ENCODE data around the gene SMTNL2. TPM values are rescaled to one million over a fixed set of nuclear protein-coding genes. Genes with fewer than 3 reads are reported as not detected.

Gene SMTNL2
- total and polyA plus RNA-seq, 2 of the 4 experiments (the other 2 are of a cell fraction) = not detected

GRCh38 chr17:4607773-4608187, 23.5 kb downstream of the SMTNL2 start:
- Histone ChIP-seq H2AK9ac (replicated peaks; ENCODE audit: low read depth, low read length, poor library complexity) (no peak overlapping the region), H3K4me2 (ENCODE audit: low read depth, low read length) (no peak overlapping the region; the same call in 1 of the 2 replicates), H3K18ac (ENCODE audit: low read depth, low read length) (no peak overlapping the region; the same call in 1 of the 2 replicates), H3K14ac (replicated peaks; ENCODE audit: low read depth, low read length) (no peak overlapping the region), H3K27me3 (ENCODE audit: control insufficient read depth, insufficient read depth, low read length) (peaks cover 35% of the 10 kb centered on the region), H3K9me3 (ENCODE audit: control insufficient read depth, insufficient read depth, low read length) (no peaks in the 10 kb centered on the region), H4K5ac (ENCODE audit: low read depth, low read length) (no peak overlapping the region; the same call in 1 of the 2 replicates), H2BK120ac (ENCODE audit: low read depth, low read length) (no peak overlapping the region), H4K91ac (ENCODE audit: insufficient read depth, low read depth, low read length) (no peak overlapping the region), H3K36me3 (ENCODE audit: control insufficient read depth, insufficient read depth, low read length) (no peaks in the 10 kb centered on the region), H4K20me1 (ENCODE audit: insufficient read depth, low read length) (no peaks in the 10 kb centered on the region), H2BK5ac (ENCODE audit: low read depth, low read length, poor library complexity, severe bottlenecking) (no peak overlapping the region), H2BK20ac (ENCODE audit: low read depth, low read length) (no peak overlapping the region), H3K4me1 (ENCODE audit: control insufficient read depth, insufficient read depth, low read length) (peaks cover 8% of the 10 kb centered on the region; the same call in 1 of the 2 replicates), H3K79me1 (ENCODE audit: low read depth in 1 of 2, low read length in 2 of 2) (no peaks in the 10 kb centered on the region), H3K27ac (ENCODE audit: insufficient read depth, low read length) (peak overlapping the region; percentile 30; the same call in 1 of the 2 replicates), H4K8ac (ENCODE audit: low read depth in 2 of 2, low read length in 2 of 2) (no peak overlapping the region), H3K56ac (ENCODE audit: extremely low read depth, insufficient read depth, low read length) (no peak overlapping the region), H3K9me1 (ENCODE audit: insufficient read depth, low read length) (no peaks in the 10 kb centered on the region), H3K9ac (ENCODE audit: low read depth, low read length) (no peak overlapping the region), H2AK5ac (ENCODE audit: low read depth, low read length) (no peak overlapping the region), H2BK15ac (ENCODE audit: low read depth, low read length) (no peak overlapping the region), H3K4ac (ENCODE audit: low read depth, low read length) (no peak overlapping the region), H2AFZ (replicated peaks; ENCODE audit: low read length, poor library complexity) (no peak overlapping the region), H3K4me3 (ENCODE audit: insufficient read depth, low read depth, low read length) (no peak overlapping the region), H3K23ac (ENCODE audit: low read depth, low read length) (no peak overlapping the region)
- TF ChIP-seq RFX5 (IDR thresholded peaks at IDR 0.05; ENCODE audit: low read depth, low read length) = no peak
- TF ChIP-seq CHD1 (IDR thresholded peaks at IDR 0.05; ENCODE audit: low read depth, low read length) = no peak
- TF ChIP-seq RCOR1 (IDR thresholded peaks at IDR 0.05; ENCODE audit: insufficient replicate concordance, low read length) = no peak
- no peak for TF ChIP-seq MXI1 (IDR thresholded peaks at IDR 0.05; ENCODE audit: borderline replicate concordance, low read depth, low read length)
- no peak for TF ChIP-seq NFE2L2 (IDR thresholded peaks at IDR 0.05; ENCODE audit: low read depth, low read length)
- TF ChIP-seq, protein P1, sequence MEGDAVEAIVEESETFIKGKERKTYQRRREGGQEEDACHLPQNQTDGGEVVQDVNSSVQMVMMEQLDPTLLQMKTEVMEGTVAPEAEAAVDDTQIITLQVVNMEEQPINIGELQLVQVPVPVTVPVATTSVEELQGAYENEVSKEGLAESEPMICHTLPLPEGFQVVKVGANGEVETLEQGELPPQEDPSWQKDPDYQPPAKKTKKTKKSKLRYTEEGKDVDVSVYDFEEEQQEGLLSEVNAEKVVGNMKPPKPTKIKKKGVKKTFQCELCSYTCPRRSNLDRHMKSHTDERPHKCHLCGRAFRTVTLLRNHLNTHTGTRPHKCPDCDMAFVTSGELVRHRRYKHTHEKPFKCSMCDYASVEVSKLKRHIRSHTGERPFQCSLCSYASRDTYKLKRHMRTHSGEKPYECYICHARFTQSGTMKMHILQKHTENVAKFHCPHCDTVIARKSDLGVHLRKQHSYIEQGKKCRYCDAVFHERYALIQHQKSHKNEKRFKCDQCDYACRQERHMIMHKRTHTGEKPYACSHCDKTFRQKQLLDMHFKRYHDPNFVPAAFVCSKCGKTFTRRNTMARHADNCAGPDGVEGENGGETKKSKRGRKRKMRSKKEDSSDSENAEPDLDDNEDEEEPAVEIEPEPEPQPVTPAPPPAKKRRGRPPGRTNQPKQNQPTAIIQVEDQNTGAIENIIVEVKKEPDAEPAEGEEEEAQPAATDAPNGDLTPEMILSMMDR (conservative IDR thresholded peaks at IDR 0.05; ENCODE audit: low read depth, low read length) = no peak
- TF ChIP-seq, protein P2, sequence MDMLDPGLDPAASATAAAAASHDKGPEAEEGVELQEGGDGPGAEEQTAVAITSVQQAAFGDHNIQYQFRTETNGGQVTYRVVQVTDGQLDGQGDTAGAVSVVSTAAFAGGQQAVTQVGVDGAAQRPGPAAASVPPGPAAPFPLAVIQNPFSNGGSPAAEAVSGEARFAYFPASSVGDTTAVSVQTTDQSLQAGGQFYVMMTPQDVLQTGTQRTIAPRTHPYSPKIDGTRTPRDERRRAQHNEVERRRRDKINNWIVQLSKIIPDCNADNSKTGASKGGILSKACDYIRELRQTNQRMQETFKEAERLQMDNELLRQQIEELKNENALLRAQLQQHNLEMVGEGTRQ (IDR thresholded peaks at IDR 0.05; ENCODE audit: low read depth, low read length) = no peak
- no peak for TF ChIP-seq POLR2A (IDR thresholded peaks at IDR 0.05; ENCODE audit: low read depth, low read length)
- TF ChIP-seq SMC3 (IDR thresholded peaks at IDR 0.05; ENCODE audit: low read depth, low read length) = no peak
- no peak for TF ChIP-seq MAZ (IDR thresholded peaks at IDR 0.05; ENCODE audit: borderline replicate concordance, low read depth, low read length)
- BruUV-seq (replicated peaks) = no TSS peak
- POLR2A ChIA-PET (ENCODE audit: unreplicated experiment) = interaction anchor here (0.7 kb wide), 1 partner anchor 25 kb away, joined by 3 read pairs; no protein-coding TSS in a partner anchor
- ATAC-seq (ENCODE audit: low read depth) (no peak; the same call in 1 of the 2 replicates), DNase-seq (peak; percentile 49)
- intact Hi-C loops (cut with micrococcal nuclease) = no loop called here
- in situ Hi-C loops (cut with MboI; ENCODE audit: low sequenced_read_pairs) = no loop called here
- CTCF ChIA-PET = interaction anchor here (0.6 to 1.0 kb wide), 3 partner anchors 12 to 24 kb away, joined by 3 to 4 read pairs (median 3); no protein-coding TSS in a partner anchor
- dilution Hi-C loops (cut with HindIII; ENCODE audit: low sequenced_read_pairs, unreplicated experiment) = no loop called here
- WGBS, 2 experiments (ENCODE audit: extremely low coverage in 2 of 2, insufficient read length in 1 of 2) = no CpG with 5 or more reads among the region's 9 CpGs

Measured in IMR-90 (cell line).